Left ventricle myocardium inferior (tissue), 1 donor: Measurements from ENCODE around the gene SLC39A11. TPM values are rescaled to one million over a fixed set of nuclear protein-coding genes. Genes with fewer than 3 reads are reported as not detected.
"Not testable (repeated sequence)": the region's sequence is repeated elsewhere in the genome, so short reads cannot be mapped to it uniquely, and the experiment has no call there.

Experiments used
- DNase-seq: peaks from one replicate; pipeline ENCODE4 v3.0.0-alpha.2; 2020
- H3K27ac ChIP-seq: fragments of 200-600 bp; replicated peaks from 2 replicates; pipeline ENCODE4 v1.8.0; 2021
- H3K27me3 ChIP-seq: fragments of 200-600 bp; 2 replicates; pipeline ENCODE4 v1.8.0; 2021; ENCODE audit warnings: low read depth
- H3K36me3 ChIP-seq: fragments of 200-600 bp; 2 replicates; pipeline ENCODE4 v1.8.0; 2021
- H3K4me1 ChIP-seq: fragments of 200-600 bp; 2 replicates; pipeline ENCODE4 v1.8.0; 2021
- H3K4me3 ChIP-seq: fragments of 200-600 bp; 2 replicates; pipeline ENCODE4 v1.8.0; 2021; ENCODE audit warnings: mild to moderate bottlenecking, moderate library complexity
- H3K9me3 ChIP-seq: fragments of 200-600 bp; replicated peaks from 2 replicates; pipeline ENCODE4 v1.8.0; 2021
- CTCF ChIP-seq: fragments of 200-600 bp; IDR thresholded peaks from 2 replicates; pipeline ENCODE4 v1.8.0; 2021; ENCODE audit warnings: antibody characterized with exemption, mild to moderate bottlenecking, borderline replicate concordance
- intact Hi-C: fragments of 100-400 bp; cut with micrococcal nuclease; formaldehyde crosslinking; loops from one replicate; pipeline ENCODE4 v1.11.0; 2022
- total RNA-seq: library from RNA; stranded (reverse); fragmentation: NEBNext Ultra II Directional; extraction: Animal tissue kit (Norgen Biotek cat#: 25700); gene quantifications from one replicate; pipeline ENCODE4 v1.2.1, GENCODE V29; 2021
- donor health status: DM: no; HTN: yes; CAD: no; lungs with severe emphysema.

The SLC39A11 gene
- total RNA-seq, 1 donor from 2014 or later = 6.4 TPM

- Histone ChIP-seq H3K36me3 (no peaks in the 10 kb centered on the region), H3K27ac (no peak overlapping the region), H3K4me3 (no peak overlapping the region), H3K27me3 (peaks cover 47% of the 10 kb centered on the region), H3K4me1 (no peaks in the 10 kb centered on the region), H3K9me3 (no peaks in the 10 kb centered on the region)
- intact Hi-C loops = no loop called here
- TF ChIP-seq CTCF = no peak
- no peak for DNase-seq
Observed at GRCh38 chr17:72640415-72641165, 451.9 kb downstream of the SLC39A11 start.

- no peak for DNase-seq
- H3K4me3 ChIP-seq = no peak overlapping the region
- intact Hi-C loops = no loop called here
- H3K27me3 ChIP-seq = peaks cover 47% of the 10 kb centered on the region
- no peak for TF ChIP-seq CTCF
- H3K27ac ChIP-seq = no peak overlapping the region
- no peaks in the 10 kb centered on the region for H3K36me3 ChIP-seq
- H3K4me1 ChIP-seq = no peaks in the 10 kb centered on the region
- no peaks in the 10 kb centered on the region for H3K9me3 ChIP-seq
Observed at GRCh38 chr17:72639711-72640110, 452.8 kb downstream of the SLC39A11 start.

GRCh38 chr17:72638932-72639331 is 453.6 kb downstream of the SLC39A11 start:
- H3K27ac ChIP-seq, H3K4me1 ChIP-seq, DNase-seq, H3K4me3 ChIP-seq, H3K9me3 ChIP-seq, H3K36me3 ChIP-seq, intact Hi-C loops: not testable (repeated sequence)
- H3K27me3 ChIP-seq = peaks cover 47% of the 10 kb centered on the region

GRCh38 chr17:72635034-72635635 is 457.4 kb downstream of the SLC39A11 start:
- no peak overlapping the region for H3K4me3 ChIP-seq
- TF ChIP-seq CTCF = no peak
- no peak overlapping the region for H3K27ac ChIP-seq
- no peaks in the 10 kb centered on the region for H3K9me3 ChIP-seq
- peaks cover 27% of the 10 kb centered on the region for H3K27me3 ChIP-seq
- DNase-seq = no peak
- intact Hi-C loops = no loop called here
- no peaks in the 10 kb centered on the region for H3K36me3 ChIP-seq
- peaks cover 6% of the 10 kb centered on the region for H3K4me1 ChIP-seq

GRCh38 chr17:72634621-72635020 is 457.9 kb downstream of the SLC39A11 start:
- peaks cover 6% of the 10 kb centered on the region for H3K4me1 ChIP-seq
- peaks cover 22% of the 10 kb centered on the region for H3K27me3 ChIP-seq

More at GRCh38 chr17:72634621-72635020, 457.9 kb downstream of the SLC39A11 start:
- no peak for DNase-seq
- no peak overlapping the region for H3K4me3 ChIP-seq
- intact Hi-C loops = no loop called here
- no peaks in the 10 kb centered on the region for H3K9me3 ChIP-seq
- no peaks in the 10 kb centered on the region for H3K36me3 ChIP-seq
- no peak for TF ChIP-seq CTCF
- H3K27ac ChIP-seq = no peak overlapping the region
